ENCODE data around the gene DNA2.

DNA sequence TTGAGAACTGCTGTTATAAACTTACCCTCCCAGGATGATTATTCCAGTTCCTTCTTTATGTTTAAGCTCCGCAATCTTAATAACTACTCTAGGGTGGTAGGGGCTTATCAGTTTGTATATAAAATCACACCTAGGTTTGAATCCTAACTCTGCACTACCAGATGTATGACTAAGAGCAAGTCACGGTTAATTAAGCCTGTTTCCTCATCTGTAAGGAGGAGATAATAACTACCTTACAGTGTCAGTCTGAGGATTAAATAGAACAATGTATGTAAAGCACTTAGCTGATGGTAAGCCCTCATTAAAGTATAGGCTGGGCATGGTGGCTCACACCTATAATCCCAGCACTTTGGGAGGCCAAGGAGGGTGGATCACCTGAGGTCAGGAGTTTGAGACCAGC is 9.2 kb downstream of the DNA2 start:
- TF ChIP-seq ETV6 (CRISPR knock-in tag; conservative IDR thresholded peaks at IDR 0.05) (no peak), FOXK1 (CRISPR knock-in tag; IDR thresholded peaks at IDR 0.05; ENCODE audit: borderline replicate concordance, low read depth) (no peak), ESRRA (CRISPR knock-in tag; IDR thresholded peaks at IDR 0.05; ENCODE audit: low read depth) (no peak)

Measured in HepG2 (cell line).